WTC11 (cell line): Measurements from ENCODE around the gene PRLR. TPM values are rescaled to one million over a fixed set of nuclear protein-coding genes. Genes with fewer than 3 reads are reported as not detected.

ENCODE experiments used
- ATAC-seq: fragments of 200-7000 bp; cut with Tn5 transposase; 2 replicates; pipeline ENCODE4 v1.10.0; 2021; ENCODE audit warnings: mild to moderate bottlenecking, moderate library complexity
- CTCF ChIA-PET: fragments of 300-600 bp; sonication (Branson Sonifier 250); formaldehyde crosslinking; loops from one replicate; lab custom pipeline; 2021; ENCODE audit warnings: antibody characterized with exemption; lab: Charles Lee
- POLR2A ChIA-PET: fragments of 350-600 bp; sonication (Branson Sonifier 250); formaldehyde crosslinking; loops from one replicate; lab custom pipeline; 2021; ENCODE audit warnings: antibody characterized with exemption; lab: Charles Lee
- DNase-seq: peaks from one replicate; pipeline ENCODE4 v3.0.0; 2021; ENCODE audit warnings: low spot score
- H3K27ac Mint-ChIP-seq: 2 replicates; pipeline ENCODE4 v1.8.0; 2021; ENCODE audit warnings: mixed read lengths
- H3K27me3 Mint-ChIP-seq: 2 replicates; pipeline ENCODE4 v1.8.0; 2021; ENCODE audit warnings: low read depth, mild to moderate bottlenecking, moderate library complexity, mixed read lengths
- H3K36me3 Mint-ChIP-seq: 2 replicates; pipeline ENCODE4 v1.8.0; 2021; ENCODE audit warnings: mixed read lengths
- H3K4me1 Mint-ChIP-seq: 2 replicates; pipeline ENCODE4 v1.8.0; 2022; ENCODE audit warnings: mixed read lengths
- H3K4me3 Mint-ChIP-seq: 2 replicates; pipeline ENCODE4 v1.8.0; 2021; ENCODE audit warnings: mild to moderate bottlenecking, moderate library complexity, mixed read lengths
- H3K9me3 Mint-ChIP-seq: 2 replicates; pipeline ENCODE4 v1.8.0; 2021; ENCODE audit warnings: mixed read lengths
- CREM ChIP-seq: sonication (generic); formaldehyde crosslinking; IDR thresholded peaks from 2 replicates; pipeline ENCODE4 v1.8.1; 2022; ENCODE audit warnings: mild to moderate bottlenecking, missing genetic modification reagents, moderate library complexity
- E2F5 ChIP-seq: sonication (generic); formaldehyde crosslinking; IDR thresholded peaks from 2 replicates; pipeline ENCODE4 v1.8.1; 2022; ENCODE audit warnings: mild to moderate bottlenecking, moderate library complexity, missing genetic modification reagents
- ETV6 ChIP-seq: sonication (generic); formaldehyde crosslinking; IDR thresholded peaks from 2 replicates; pipeline ENCODE4 v1.8.1; 2022; ENCODE audit warnings: mild to moderate bottlenecking, missing genetic modification reagents
- GRHL2 ChIP-seq: fragments of 250-450 bp; sonication (Bioruptor Pico); IDR thresholded peaks from 2 replicates; pipeline ENCODE4 v1.8.0; 2022; ENCODE audit warnings: mild to moderate bottlenecking, moderate library complexity; ENCODE audit not compliant: insufficient replicate concordance, severe bottlenecking
- GTF2I ChIP-seq: fragments of 250-450 bp; sonication (Bioruptor Pico); conservative IDR thresholded peaks from 2 replicates; pipeline ENCODE4 v1.4.0; 2021; ENCODE audit warnings: mild to moderate bottlenecking
- HMGA2 ChIP-seq: fragments of 250-450 bp; sonication (Bioruptor Pico); IDR thresholded peaks from 2 replicates; pipeline ENCODE4 v1.4.0; 2021; ENCODE audit warnings: mild to moderate bottlenecking, moderate library complexity
- IRF2 ChIP-seq: sonication (generic); formaldehyde crosslinking; IDR thresholded peaks from 2 replicates; pipeline ENCODE4 v1.8.0; 2022; ENCODE audit warnings: low read depth, missing genetic modification reagents, borderline replicate concordance
- MLX ChIP-seq: sonication (generic); formaldehyde crosslinking; IDR thresholded peaks from 2 replicates; pipeline ENCODE4 v1.8.1; 2023; ENCODE audit warnings: mild to moderate bottlenecking, missing genetic modification reagents, moderate library complexity
- MXD4 ChIP-seq: fragments of 250-450 bp; sonication (Bioruptor Pico); IDR thresholded peaks from 2 replicates; pipeline ENCODE4 v1.8.0; 2021; ENCODE audit warnings: mild to moderate bottlenecking, moderate library complexity, borderline replicate concordance
- NFATC4 ChIP-seq: fragments of 250-450 bp; sonication (Bioruptor Pico); IDR thresholded peaks from 2 replicates; pipeline ENCODE4 v1.9.0; 2021; ENCODE audit warnings: mild to moderate bottlenecking
- NR1H2 ChIP-seq: sonication (generic); formaldehyde crosslinking; IDR thresholded peaks from 2 replicates; pipeline ENCODE4 v1.9.0; 2021; ENCODE audit warnings: mild to moderate bottlenecking, moderate library complexity, missing genetic modification reagents
- OVOL2 ChIP-seq: fragments of 250-450 bp; sonication (Bioruptor Pico); IDR thresholded peaks from 2 replicates; pipeline ENCODE4 v1.9.0; 2021; ENCODE audit warnings: mild to moderate bottlenecking, borderline replicate concordance
- RORB ChIP-seq: fragments of 250-450 bp; sonication (Bioruptor Pico); IDR thresholded peaks from 2 replicates; pipeline ENCODE4 v1.9.0; 2021; ENCODE audit warnings: mild to moderate bottlenecking
- SMAD4 ChIP-seq: sonication (generic); formaldehyde crosslinking; IDR thresholded peaks from 2 replicates; pipeline ENCODE4 v1.8.0; 2022; ENCODE audit warnings: mild to moderate bottlenecking, missing genetic modification reagents
- SP1 ChIP-seq: sonication (generic); formaldehyde crosslinking; conservative IDR thresholded peaks from 2 replicates; pipeline ENCODE4 v1.8.1; 2022; ENCODE audit warnings: missing genetic modification reagents
- STAT6 ChIP-seq: sonication (generic); formaldehyde crosslinking; conservative IDR thresholded peaks from 2 replicates; pipeline ENCODE4 v1.8.1; 2023; ENCODE audit warnings: mild to moderate bottlenecking, low read depth, missing genetic modification reagents, moderate library complexity
- TP53 ChIP-seq: sonication (generic); formaldehyde crosslinking; IDR thresholded peaks from 2 replicates; pipeline ENCODE4 v1.8.1; 2023; ENCODE audit warnings: mild to moderate bottlenecking, missing genetic modification reagents
- ZNF138 ChIP-seq: sonication (generic); formaldehyde crosslinking; conservative IDR thresholded peaks from 2 replicates; pipeline ENCODE4 v1.8.1; 2022; ENCODE audit warnings: mild to moderate bottlenecking, moderate library complexity, missing genetic modification reagents
- total RNA-seq: library from RNA; stranded (reverse); gene quantifications from 3 replicates; pipeline ENCODE4 v1.2.3, GENCODE V29; 2021
- TF ChIP-seq, protein P1 (sequence below): fragments of 250-450 bp; sonication (Bioruptor Pico); IDR thresholded peaks from 2 replicates; pipeline ENCODE4 v1.9.0; 2021; ENCODE audit warnings: mild to moderate bottlenecking
- TF ChIP-seq, protein P2 (sequence below): sonication (generic); formaldehyde crosslinking; IDR thresholded peaks from 2 replicates; pipeline ENCODE4 v1.8.1; 2022; ENCODE audit warnings: missing genetic modification reagents, borderline replicate concordance
- TF ChIP-seq, protein P3 (sequence below): sonication (generic); formaldehyde crosslinking; IDR thresholded peaks from 2 replicates; pipeline ENCODE4 v1.8.0; 2022; ENCODE audit warnings: mild to moderate bottlenecking, missing genetic modification reagents

Gene PRLR
- total RNA-seq, 1 experiment from 2014 or later = 3.2 TPM

DNA sequence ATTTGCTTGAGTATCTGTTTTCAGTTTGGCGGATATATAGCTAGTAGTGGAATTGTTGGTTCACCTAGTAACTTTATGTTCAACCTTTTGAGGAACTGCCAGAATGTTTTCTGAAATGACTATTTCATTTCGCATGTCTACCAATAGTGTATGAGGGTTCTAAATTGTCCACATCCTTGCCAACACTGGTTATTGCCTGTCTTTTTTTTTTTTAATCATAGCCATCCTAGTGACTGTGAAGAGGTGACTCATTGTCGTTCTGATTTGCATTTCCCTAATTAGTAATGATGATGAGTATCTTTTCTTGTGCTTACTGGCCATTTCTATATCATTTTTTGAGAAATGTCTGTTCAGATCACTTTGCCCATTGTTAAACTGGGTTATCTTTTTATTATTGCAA lies 52.5 kb downstream of the PRLR start (continued):
- TF ChIP-seq STAT6 (CRISPR knock-in tag) (no peak), OVOL2 (CRISPR knock-in tag) (no peak), GTF2I (CRISPR knock-in tag) (no peak), MLX (CRISPR knock-in tag) (no peak), SP1 (no peak)
- TF ChIP-seq, protein P1, sequence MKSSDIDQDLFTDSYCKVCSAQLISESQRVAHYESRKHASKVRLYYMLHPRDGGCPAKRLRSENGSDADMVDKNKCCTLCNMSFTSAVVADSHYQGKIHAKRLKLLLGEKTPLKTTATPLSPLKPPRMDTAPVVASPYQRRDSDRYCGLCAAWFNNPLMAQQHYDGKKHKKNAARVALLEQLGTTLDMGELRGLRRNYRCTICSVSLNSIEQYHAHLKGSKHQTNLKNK (CRISPR knock-in tag) = no peak

DNA sequence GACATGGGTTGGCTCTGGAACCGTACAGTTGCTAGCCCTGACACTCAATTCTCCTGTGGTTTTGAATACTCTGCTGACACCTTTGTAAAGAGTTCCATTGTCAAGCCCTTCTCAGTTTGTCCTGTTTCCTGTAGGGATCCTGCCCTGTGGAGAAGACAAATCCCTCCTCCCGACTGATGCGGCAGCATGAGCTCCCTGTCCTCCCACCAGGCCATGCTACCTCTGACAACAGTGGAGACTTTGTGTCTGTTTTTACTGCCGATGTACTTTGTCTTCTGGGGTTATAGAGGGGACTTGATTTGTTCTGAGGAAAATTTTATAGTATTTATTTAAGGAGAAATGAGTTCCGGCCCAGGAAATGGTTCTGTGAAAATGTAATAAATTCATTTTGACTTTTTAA lies 57.8 kb downstream of the PRLR start:
- POLR2A ChIA-PET = no interaction called here
- peaks cover 65% of the 10 kb centered on the region for H3K9me3 Mint-ChIP-seq
- peaks cover 5% of the 10 kb centered on the region for H3K4me1 Mint-ChIP-seq
- CTCF ChIA-PET = interaction anchor here (0.9 kb wide), 1 partner anchor 426 kb away, joined by 3 read pairs; no protein-coding TSS in a partner anchor
- no peak for TF ChIP-seq IRF2 (CRISPR knock-in tag)
- no peak for TF ChIP-seq SMAD4 (CRISPR knock-in tag)
- no peak for TF ChIP-seq RORB (CRISPR knock-in tag)
- TF ChIP-seq, protein P2, sequence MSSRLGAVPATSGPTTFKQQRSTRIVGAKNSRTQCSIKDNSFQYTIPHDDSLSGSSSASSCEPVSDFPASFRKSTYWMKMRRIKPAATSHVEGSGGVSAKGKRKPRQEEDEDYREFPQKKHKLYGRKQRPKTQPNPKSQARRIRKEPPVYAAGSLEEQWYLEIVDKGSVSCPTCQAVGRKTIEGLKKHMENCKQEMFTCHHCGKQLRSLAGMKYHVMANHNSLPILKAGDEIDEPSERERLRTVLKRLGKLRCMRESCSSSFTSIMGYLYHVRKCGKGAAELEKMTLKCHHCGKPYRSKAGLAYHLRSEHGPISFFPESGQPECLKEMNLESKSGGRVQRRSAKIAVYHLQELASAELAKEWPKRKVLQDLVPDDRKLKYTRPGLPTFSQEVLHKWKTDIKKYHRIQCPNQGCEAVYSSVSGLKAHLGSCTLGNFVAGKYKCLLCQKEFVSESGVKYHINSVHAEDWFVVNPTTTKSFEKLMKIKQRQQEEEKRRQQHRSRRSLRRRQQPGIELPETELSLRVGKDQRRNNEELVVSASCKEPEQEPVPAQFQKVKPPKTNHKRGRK (CRISPR knock-in tag) = no peak
- no peak for TF ChIP-seq HMGA2 (CRISPR knock-in tag)
- no peak for TF ChIP-seq ETV6 (CRISPR knock-in tag)
- no peak for TF ChIP-seq GTF2I (CRISPR knock-in tag)
- no peak for TF ChIP-seq MLX (CRISPR knock-in tag)
- no peak for TF ChIP-seq ZNF138 (CRISPR knock-in tag)
- no peak for TF ChIP-seq GRHL2 (CRISPR knock-in tag)
- TF ChIP-seq, protein P3, sequence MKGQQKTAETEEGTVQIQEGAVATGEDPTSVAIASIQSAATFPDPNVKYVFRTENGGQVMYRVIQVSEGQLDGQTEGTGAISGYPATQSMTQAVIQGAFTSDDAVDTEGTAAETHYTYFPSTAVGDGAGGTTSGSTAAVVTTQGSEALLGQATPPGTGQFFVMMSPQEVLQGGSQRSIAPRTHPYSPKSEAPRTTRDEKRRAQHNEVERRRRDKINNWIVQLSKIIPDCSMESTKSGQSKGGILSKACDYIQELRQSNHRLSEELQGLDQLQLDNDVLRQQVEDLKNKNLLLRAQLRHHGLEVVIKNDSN (CRISPR knock-in tag) = no peak
- TF ChIP-seq NFATC4 (CRISPR knock-in tag) = no peak
- no peak for TF ChIP-seq MXD4
- TF ChIP-seq TP53 (CRISPR knock-in tag) = no peak
- TF ChIP-seq NR1H2 (CRISPR knock-in tag) = no peak
- no peak for TF ChIP-seq E2F5 (CRISPR knock-in tag)
- no peak for TF ChIP-seq CREM
- no peak overlapping the region for H3K4me3 Mint-ChIP-seq
- DNase-seq = no peak
- no peaks in the 10 kb centered on the region for H3K27me3 Mint-ChIP-seq
- no peak overlapping the region for H3K27ac Mint-ChIP-seq
- ATAC-seq = no peak
- peaks cover 24% of the 10 kb centered on the region for H3K36me3 Mint-ChIP-seq
